ENCODE data around the gene SENP8. TPM values are rescaled to one million over a fixed set of nuclear protein-coding genes. Genes with fewer than 3 reads are reported as not detected.
A peak's percentile ranks its signal among the peaks of the same experiment; 100 is the strongest.
"Not testable (repeated sequence)": the region's sequence is repeated elsewhere in the genome, so short reads cannot be mapped to it uniquely, and the experiment has no call there.

The SENP8 gene
- total RNA-seq, 2 donors from 2014 or later, result 0.31 to 0.42 TPM

DNA sequence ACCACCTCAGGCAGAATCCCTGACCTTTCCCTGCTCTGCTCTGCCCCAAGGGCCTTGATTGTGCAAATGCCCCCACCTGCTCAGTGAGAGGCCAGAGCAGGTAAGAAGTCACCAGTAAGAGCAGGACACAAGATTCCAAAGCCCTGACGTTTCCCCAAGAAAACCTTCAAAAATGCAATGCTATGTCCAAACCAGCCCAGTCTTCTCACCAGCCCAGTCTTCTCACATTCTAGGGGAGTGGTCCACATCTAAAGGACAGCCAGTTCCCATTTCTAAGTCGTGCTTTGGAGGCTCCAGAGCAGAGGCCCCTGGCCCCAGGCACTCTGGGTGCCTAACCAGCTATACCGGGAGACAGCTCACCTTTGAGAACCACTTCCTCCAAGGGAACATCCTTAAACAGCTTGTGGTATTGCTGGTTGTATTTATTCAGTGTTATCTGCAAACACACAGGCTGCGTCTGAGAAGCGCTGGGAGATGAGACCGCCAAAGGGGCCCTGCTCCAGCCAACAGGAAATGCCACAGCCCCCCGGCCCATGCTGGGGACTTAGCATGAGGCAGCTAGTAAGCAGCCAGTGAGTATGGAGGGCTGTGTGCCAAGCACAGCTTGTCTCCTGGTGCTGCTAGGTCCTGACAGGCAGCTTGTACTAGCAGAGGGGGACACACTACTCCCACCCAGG is 50.1 kb downstream of the SENP8 start:
- H3K27me3 Mint-ChIP-seq, result peaks cover 18% of the 10 kb centered on the region
- ATAC-seq, result peak; percentile 40
- H3K4me1 Mint-ChIP-seq, result peaks cover 9% of the 10 kb centered on the region
- no peaks in the 10 kb centered on the region for H3K9me3 ChIP-seq (ENCODE audit: control insufficient read depth, low read length, poor library complexity, severe bottlenecking)
- no peaks in the 10 kb centered on the region for H3K36me3 Mint-ChIP-seq (ENCODE audit: low read depth)
- no peak overlapping the region for H3K4me3 Mint-ChIP-seq
- DNase-seq, result no peak
- H3K27ac Mint-ChIP-seq, result peak overlapping the region; percentile 34

DNA sequence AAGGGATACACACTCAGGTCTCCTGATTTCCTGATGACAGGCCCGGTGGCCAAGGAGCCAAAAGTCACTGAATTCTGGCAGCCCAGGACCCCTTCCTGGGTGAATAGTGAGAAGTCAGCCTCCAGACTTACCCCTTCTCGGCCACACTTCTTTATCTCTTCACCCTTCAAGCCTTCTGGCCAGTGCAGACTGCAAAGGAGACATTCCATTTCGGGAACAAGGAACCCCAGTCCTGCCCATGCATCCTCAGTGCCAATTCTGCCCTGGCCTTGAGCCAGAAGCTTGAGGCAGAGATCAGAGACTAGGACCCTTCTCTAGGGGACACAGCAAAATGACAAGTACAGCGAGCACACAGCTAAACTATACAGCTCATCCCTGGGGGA is 50.6 kb downstream of the SENP8 start:
- no peak for DNase-seq
- Mint-ChIP-seq H3K27ac (no peak overlapping the region), H3K36me3 (ENCODE audit: low read depth) (no peaks in the 10 kb centered on the region), H3K4me3 (peak overlapping the region; percentile 7), H3K27me3 (peaks cover 18% of the 10 kb centered on the region), H3K4me1 (peaks cover 9% of the 10 kb centered on the region)
- no peaks in the 10 kb centered on the region for H3K9me3 ChIP-seq (ENCODE audit: control insufficient read depth, low read length, poor library complexity, severe bottlenecking)
- ATAC-seq, result no peak

DNA sequence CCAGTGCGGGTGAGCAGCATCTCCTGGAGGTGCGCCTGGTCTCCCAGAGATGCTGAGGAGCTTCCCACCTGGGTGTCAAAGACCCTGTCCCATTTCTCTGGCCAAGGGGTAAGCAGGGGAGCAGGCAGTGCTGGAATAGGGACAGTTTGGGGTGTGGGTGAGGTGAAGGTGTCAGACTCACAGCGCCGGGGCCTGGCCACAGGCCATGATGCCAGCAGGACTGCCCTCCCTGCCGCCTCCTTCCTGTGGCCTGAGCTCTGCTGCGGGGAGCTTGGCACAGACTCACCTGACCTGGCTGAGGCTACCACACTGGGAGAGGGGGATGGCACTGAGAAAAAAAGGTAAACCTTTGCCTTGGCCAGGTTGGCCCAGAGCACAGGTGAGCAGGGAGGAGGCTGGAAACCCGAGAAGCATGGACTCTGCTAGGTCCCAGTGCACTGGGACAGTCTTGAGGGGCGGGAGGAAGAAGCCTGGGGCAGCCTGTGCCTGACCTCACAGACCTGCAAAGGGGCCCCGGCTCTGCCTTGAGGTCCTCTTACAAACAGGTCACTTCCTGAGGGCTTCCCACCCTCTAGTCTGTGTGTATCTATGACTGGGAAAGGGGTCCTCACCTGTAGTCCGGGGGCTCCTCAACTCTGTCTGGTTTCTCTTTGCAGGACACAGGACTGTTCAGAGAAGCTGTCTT is 51.2 kb downstream of the SENP8 start:
- DNase-seq, result no peak
- no peak overlapping the region for H3K4me3 Mint-ChIP-seq
- no peaks in the 10 kb centered on the region for H3K36me3 Mint-ChIP-seq (ENCODE audit: low read depth)
- H3K27me3 Mint-ChIP-seq, result peaks cover 24% of the 10 kb centered on the region
- no peak for ATAC-seq
- H3K4me1 Mint-ChIP-seq, result peaks cover 9% of the 10 kb centered on the region
- no peaks in the 10 kb centered on the region for H3K9me3 ChIP-seq (ENCODE audit: control insufficient read depth, low read length, poor library complexity, severe bottlenecking)
- H3K27ac Mint-ChIP-seq, result no peak overlapping the region

DNA sequence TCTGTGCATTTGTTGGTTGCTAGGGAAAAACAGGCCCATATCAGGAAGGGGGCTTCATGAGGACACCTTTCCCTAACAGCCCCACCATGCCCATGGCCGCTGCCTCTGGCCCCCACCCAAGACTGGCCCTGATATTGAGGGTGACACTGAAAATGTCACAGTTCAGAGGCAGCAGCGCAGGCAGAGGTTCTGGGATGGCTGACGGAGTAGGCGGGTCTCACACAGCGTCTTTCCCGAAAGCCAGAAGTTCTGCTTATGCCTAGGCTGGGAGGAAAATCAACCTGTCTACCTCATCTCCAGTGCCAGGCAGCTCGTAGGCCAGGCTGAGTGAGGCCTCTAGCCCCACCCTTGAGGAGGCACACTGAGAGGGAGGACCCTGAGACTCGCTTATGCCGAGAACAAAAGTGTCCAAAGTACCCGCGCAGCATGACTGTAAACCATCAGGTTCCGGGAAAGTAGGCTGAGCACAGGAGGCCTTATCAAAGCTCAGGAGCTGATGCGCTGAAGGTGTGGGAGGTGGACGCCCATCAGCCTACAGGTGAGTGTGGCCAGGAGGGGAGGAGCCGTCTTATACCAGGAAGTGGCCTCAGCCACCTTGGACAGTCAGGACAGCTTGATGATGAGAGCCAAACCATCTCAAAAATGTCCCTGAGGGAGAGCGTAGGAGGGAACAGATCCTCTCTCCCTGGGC is 51.9 kb downstream of the SENP8 start:
- peaks cover 31% of the 10 kb centered on the region for H3K27me3 Mint-ChIP-seq
- H3K27ac Mint-ChIP-seq, result no peak overlapping the region
- ATAC-seq (no peak), DNase-seq (no peak)
- peaks cover 11% of the 10 kb centered on the region for H3K4me1 Mint-ChIP-seq
- H3K36me3 Mint-ChIP-seq (ENCODE audit: low read depth), result no peaks in the 10 kb centered on the region
- H3K9me3 ChIP-seq (ENCODE audit: control insufficient read depth, low read length, poor library complexity, severe bottlenecking), result no peaks in the 10 kb centered on the region
- H3K4me3 Mint-ChIP-seq, result no peak overlapping the region

DNA sequence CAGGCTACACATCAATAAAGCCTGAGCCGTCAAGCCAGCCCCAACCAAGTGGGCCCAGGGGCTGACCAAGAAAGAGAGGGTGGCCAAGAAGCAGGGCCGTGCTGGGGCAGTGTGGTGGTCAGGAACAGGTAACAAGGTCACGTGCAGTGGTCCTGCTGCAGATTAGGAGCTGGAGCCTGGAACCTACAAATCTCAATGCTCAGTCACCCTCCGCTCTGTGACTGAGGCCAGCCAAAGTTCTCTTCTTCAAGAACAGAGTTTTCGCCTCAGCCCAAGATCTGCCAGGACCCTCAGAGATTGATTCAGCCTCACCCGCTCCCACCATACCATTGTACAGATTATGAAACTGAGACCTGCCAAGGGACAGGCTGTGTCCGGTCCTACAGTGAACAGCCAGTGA is 52.5 kb downstream of the SENP8 start:
- H3K27me3 Mint-ChIP-seq, result peaks cover 37% of the 10 kb centered on the region
- ATAC-seq, result no peak
- peaks cover 15% of the 10 kb centered on the region for H3K4me1 Mint-ChIP-seq
- no peak for DNase-seq
- H3K36me3 Mint-ChIP-seq (ENCODE audit: low read depth), result no peaks in the 10 kb centered on the region
- no peak overlapping the region for H3K4me3 Mint-ChIP-seq
- H3K27ac Mint-ChIP-seq, result no peak overlapping the region
- H3K9me3 ChIP-seq (ENCODE audit: control insufficient read depth, low read length, poor library complexity, severe bottlenecking), result no peaks in the 10 kb centered on the region

DNA sequence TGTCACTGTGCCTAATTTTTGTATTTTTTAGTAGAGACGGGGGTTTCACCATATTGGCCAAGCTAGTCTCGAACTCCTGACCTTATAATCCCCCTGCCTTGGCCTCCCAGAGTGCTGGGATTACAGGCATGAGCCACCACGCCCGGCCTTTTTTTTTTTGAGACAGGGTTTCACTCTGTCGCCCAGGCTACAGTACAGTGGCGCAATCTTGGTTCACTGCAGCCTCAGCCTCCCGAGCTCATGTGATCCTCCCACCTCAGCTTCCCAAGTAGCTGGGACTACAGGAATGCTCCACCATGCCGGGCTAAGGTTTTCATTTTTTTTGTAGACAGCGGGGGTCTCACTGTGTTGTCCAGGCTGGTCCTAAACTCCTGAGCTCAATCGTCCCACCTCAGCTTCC is 53.8 kb downstream of the SENP8 start:
- H3K36me3 Mint-ChIP-seq (ENCODE audit: low read depth); H3K9me3 ChIP-seq (ENCODE audit: control insufficient read depth, low read length, poor library complexity, severe bottlenecking); ATAC-seq; H3K4me3 Mint-ChIP-seq; H3K27ac Mint-ChIP-seq; DNase-seq: not testable (repeated sequence)
- peaks cover 38% of the 10 kb centered on the region for H3K27me3 Mint-ChIP-seq
- H3K4me1 Mint-ChIP-seq, result peaks cover 13% of the 10 kb centered on the region

DNA sequence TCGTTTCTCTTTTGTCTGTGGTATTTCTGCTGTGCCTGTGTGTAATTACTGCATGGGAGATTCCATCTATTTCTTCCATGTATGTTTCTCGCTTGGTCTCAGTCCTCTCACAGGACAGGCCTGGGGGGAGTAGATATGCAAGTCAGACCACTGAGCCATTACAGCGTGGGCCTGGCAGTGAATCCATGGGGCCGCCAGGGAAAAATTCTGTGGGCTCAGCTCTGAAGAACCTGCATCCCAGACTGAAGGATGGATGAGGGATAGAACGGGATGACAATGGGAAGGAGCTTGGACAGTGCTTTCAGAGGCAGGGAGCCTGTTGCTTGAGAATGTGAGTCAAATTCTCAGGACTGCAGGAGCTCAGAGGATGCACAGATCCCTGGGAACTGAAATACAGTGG is 54.6 kb downstream of the SENP8 start:
- H3K27me3 Mint-ChIP-seq, result peaks cover 32% of the 10 kb centered on the region
- peaks cover 12% of the 10 kb centered on the region for H3K4me1 Mint-ChIP-seq
- H3K27ac Mint-ChIP-seq, result no peak overlapping the region
- DNase-seq, result no peak
- no peak for ATAC-seq
- H3K9me3 ChIP-seq (ENCODE audit: control insufficient read depth, low read length, poor library complexity, severe bottlenecking), result no peaks in the 10 kb centered on the region
- no peak overlapping the region for H3K4me3 Mint-ChIP-seq
- no peaks in the 10 kb centered on the region for H3K36me3 Mint-ChIP-seq (ENCODE audit: low read depth)

DNA sequence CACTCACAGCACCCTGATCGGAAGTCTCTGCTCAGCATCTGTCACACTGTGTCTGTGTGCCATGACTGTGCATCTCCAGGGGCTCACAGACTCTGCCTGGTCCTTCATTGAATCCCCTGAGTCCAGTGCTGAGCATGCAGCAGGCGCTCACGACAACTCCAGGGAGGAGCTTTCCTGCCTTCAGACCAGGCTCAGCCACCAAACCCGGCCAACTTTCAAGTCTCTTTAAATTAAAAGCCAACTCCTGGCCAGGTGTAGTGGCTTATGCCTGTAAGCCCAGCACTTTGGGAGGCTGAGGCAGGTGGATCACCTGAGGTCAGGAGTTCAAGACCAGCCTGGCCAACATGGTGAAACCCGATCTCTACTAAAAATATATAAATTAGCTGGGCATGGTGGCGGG is 55.2 kb downstream of the SENP8 start:
- H3K27ac Mint-ChIP-seq, result no peak overlapping the region
- no peak overlapping the region for H3K4me3 Mint-ChIP-seq
- H3K27me3 Mint-ChIP-seq, result peaks cover 28% of the 10 kb centered on the region
- H3K36me3 Mint-ChIP-seq (ENCODE audit: low read depth), result no peaks in the 10 kb centered on the region
- ATAC-seq (no peak), DNase-seq (no peak)
- H3K4me1 Mint-ChIP-seq, result peaks cover 7% of the 10 kb centered on the region
- H3K9me3 ChIP-seq (ENCODE audit: control insufficient read depth, low read length, poor library complexity, severe bottlenecking), result no peaks in the 10 kb centered on the region

DNA sequence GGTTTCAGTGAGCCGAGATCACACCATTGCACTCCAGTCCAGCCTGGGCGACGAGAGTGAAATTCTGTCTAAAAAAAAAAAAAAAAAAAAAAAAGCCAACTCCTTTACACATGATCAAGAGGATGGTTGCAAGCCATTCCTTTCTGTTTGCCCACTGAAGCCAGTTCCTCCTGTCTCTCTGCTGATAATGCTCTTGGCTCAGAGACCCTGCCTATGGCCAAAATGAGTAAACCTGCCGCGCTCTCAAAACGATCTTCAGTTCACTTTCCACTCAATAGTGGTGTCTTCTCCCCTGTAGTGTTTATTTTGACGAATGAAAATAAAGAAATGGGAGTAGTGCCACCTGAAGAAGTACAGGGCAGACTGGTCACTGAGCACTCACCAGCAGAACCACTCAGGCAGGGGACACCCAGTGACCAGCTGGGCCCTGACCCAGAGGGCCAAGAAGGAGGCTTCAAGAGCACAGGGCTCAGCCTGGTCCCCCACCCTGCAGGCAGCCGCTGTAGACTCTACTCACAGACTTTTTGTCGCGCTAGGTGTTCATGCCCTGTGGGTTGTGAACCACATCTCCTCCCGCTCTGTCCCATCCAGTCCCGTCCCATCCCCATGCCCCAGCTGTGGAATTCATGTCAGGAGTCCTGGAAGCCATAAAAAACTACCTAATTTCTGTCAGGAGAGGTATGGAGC is 55.8 kb downstream of the SENP8 start:
- DNase-seq (no peak), ATAC-seq (no peak)

DNA sequence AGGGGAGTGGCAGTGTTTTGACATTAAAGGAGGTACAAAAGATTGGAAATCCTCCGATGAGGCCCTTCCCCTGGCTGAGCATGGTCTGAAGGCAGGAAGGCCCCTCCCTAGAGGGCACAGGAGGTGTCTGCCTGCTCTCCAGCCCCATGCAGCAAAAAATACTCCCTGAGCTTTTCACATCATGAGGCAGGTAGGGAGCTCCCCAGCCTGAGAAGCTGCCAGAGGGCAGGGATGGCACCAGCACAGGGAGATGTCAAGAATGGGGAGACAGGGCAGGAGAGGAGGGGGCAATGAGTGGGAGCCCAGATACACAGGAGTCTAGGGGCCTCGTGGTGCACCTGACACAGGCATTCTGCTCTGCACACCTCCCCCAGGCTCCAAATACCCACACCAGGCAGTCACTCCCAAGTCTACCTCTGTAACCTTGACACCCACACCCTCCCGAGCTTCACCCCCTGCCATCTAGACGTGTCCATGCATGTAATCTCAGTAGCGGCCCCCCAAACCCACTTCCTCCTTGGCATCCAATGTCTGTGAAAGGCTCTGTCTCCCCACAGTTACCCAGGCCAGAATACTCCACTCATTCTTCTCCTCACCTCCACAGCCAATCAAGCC is 56.5 kb downstream of the SENP8 start:
- no peaks in the 10 kb centered on the region for H3K9me3 ChIP-seq (ENCODE audit: control insufficient read depth, low read length, poor library complexity, severe bottlenecking)
- DNase-seq (no peak), ATAC-seq (no peak)
- H3K36me3 Mint-ChIP-seq (ENCODE audit: low read depth), result no peaks in the 10 kb centered on the region
- H3K27ac Mint-ChIP-seq, result peak overlapping the region; percentile 85
- no peak overlapping the region for H3K4me3 Mint-ChIP-seq
- peaks cover 7% of the 10 kb centered on the region for H3K4me1 Mint-ChIP-seq
- peaks cover 30% of the 10 kb centered on the region for H3K27me3 Mint-ChIP-seq

More for the DNA sequence above, 55.8 kb downstream of the SENP8 start:
- peaks cover 27% of the 10 kb centered on the region for H3K27me3 Mint-ChIP-seq
- H3K27ac Mint-ChIP-seq, result no peak overlapping the region
- H3K9me3 ChIP-seq (ENCODE audit: control insufficient read depth, low read length, poor library complexity, severe bottlenecking), result no peaks in the 10 kb centered on the region
- peaks cover 7% of the 10 kb centered on the region for H3K4me1 Mint-ChIP-seq
- no peaks in the 10 kb centered on the region for H3K36me3 Mint-ChIP-seq (ENCODE audit: low read depth)
- no peak overlapping the region for H3K4me3 Mint-ChIP-seq

DNA sequence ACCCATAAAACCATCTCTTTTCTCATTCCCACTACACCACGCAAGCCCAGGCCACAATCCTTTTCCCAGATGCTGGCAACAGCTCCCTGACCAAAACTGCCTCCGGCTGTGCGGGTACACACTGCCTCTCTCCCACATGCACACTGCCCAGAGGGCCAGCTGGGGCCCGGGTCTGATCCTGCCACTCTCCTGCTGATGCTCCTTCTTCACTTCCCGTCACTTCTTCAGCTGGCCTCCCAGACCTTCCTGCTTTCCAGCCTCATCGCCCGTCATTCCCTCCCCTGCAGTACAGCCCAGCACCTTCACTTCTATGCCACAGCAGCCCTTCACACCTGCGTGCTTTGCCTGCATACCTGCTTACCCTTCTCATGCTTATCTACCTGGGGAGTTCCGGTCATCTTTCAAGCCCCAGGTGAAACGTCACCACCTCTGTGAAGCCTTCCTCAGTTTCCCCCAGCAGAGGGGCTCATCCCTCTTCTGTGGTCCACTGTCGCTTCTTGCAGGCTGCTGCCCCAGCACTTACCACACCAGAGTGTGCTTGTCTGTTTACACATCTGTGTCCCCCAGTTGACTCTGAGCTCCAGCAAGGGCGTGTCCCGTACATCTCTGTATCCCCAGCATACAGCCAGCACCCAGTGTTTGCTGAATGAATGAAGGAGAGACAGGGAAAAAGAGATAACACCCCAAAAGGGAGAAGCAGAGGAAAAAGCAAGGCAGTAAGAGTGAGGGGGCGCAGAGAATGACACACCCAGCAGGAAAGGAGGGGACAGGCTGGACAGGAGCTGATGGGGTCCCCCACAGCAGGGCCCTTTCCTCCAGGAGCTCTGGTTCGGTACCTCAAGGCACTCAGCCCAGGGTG is 57.2 kb downstream of the SENP8 start:
- no peaks in the 10 kb centered on the region for H3K36me3 Mint-ChIP-seq (ENCODE audit: low read depth)
- no peak overlapping the region for H3K4me3 Mint-ChIP-seq
- DNase-seq (no peak), ATAC-seq (no peak)
- H3K4me1 Mint-ChIP-seq, result peaks cover 7% of the 10 kb centered on the region
- H3K27me3 Mint-ChIP-seq, result peaks cover 30% of the 10 kb centered on the region
- H3K27ac Mint-ChIP-seq, result peak overlapping the region; percentile 85
- no peaks in the 10 kb centered on the region for H3K9me3 ChIP-seq (ENCODE audit: control insufficient read depth, low read length, poor library complexity, severe bottlenecking)

DNA sequence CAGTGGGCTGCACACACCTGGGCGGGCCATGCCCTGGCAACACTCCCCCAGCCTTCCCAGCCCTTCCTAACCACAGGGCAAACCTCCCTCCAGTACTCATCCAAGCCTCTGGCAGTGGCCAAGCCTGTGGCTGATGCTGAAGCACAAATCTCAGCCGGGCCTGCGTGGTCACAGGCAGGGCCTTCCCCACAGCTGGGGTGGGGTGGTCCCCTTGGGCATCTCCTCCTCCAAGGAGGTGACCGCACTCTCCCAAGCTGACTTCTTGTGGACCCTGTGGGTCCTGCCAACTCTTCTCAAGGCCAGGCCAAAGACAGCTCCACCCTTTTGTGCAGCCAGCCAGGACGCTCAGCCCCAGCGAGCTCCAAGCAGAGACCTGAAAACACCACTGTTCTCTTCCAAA is 58.0 kb downstream of the SENP8 start:
- no peak for ATAC-seq
- no peak overlapping the region for H3K27ac Mint-ChIP-seq
- peaks cover 4% of the 10 kb centered on the region for H3K36me3 Mint-ChIP-seq (ENCODE audit: low read depth)

More for the DNA sequence above, 58.0 kb downstream of the SENP8 start:
- DNase-seq, result no peak
- H3K4me1 Mint-ChIP-seq, result peaks cover 10% of the 10 kb centered on the region
- no peaks in the 10 kb centered on the region for H3K9me3 ChIP-seq (ENCODE audit: control insufficient read depth, low read length, poor library complexity, severe bottlenecking)
- peaks cover 35% of the 10 kb centered on the region for H3K27me3 Mint-ChIP-seq
- no peak overlapping the region for H3K4me3 Mint-ChIP-seq

All from T-helper 17 cell (primary cell).